Pulmonary artery endothelial cell (primary cell): ENCODE data around the gene KNCN. TPM values are rescaled to one million over a fixed set of nuclear protein-coding genes. Genes with fewer than 3 reads are reported as not detected.

ENCODE experiments used
- DNase-seq: peaks from one replicate; pipeline ENCODE4 v3.0.0-alpha.2; 2011; ENCODE audit warnings: low read depth, low spot score
- total RNA-seq: library from RNA; depleted of rRNA; stranded (reverse); fragments of >200 nt; gene quantifications from 2 replicates; pipeline ENCODE4 v1.2.3, GENCODE V29; 2014

KNCN gene
- total RNA-seq, 1 donor from 2014 or later: not detected

DNA sequence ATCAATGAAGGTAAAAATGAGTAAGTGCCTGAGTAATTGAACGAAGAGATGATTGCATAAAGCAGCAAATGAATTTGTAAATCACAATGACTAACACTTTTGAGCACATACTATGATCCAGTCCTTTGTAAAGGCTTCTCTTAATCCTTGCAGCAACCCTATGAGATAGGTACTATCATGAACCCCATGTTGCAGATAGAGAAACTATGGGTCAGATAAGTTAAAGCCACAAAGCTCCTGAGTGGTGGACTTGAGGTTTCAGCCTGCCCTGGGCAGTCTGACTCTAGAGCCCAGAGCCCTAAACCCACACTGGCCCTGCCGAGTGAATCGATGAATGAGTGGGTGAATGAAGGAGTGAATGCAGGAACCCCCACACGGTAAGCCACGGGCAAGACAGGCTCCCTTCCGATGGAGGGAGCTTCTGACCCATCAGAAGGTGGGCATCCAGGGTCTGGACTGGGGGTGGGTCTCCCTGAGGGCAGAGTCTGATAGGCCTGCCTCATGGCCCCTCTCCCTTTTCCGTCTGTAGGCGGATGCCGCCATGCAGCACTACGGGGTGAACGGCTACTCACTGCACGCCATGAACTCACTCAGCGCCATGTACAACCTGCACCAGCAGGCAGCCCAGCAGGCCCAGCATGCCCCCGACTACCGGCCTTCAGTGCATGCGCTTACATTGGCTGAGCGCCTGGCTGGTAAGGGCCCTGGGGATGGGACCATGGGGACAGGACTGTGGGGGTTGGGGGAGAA is 44.8 kb downstream of the KNCN start:
- DNase-seq: no peak

DNA sequence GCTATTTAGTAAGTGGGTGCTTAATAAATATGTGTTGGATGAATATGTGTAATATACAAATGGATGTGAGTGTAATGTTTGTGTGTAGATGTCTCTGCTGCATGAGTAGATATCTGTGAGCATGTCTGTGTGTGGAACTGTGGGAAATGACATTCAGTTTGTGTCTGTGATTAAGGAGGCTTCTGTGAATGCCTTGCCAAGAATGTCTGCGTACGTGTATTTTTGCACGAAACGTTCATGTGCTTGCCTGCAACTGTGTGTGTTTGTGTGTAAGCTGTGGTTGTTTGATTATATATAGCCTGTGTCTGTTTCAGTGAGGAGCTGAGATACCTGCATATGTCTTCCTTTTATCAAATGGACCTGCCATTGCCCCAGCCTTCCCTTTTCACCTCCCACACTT is 48.0 kb downstream of the KNCN start:
- no peak for DNase-seq

DNA sequence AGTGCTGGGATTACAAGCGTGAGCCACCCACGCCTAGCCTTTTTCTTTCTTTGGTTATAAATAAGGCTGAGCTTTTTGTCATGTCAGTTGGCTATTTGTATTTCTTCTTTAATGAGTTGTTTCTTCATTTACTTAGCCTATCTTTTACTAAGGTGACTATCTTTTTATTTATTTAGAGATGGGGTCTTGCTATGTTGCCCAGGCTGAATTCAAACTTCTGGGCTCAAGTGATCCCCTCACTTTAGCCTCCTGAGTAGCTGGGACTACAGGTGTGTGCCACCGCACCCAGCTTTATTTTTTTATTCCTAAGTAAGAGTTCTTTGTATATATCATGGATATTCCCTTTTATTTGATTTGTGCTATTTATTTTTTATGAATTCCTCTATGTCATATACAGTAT is 49.9 kb downstream of the KNCN start:
- no peak for DNase-seq

DNA sequence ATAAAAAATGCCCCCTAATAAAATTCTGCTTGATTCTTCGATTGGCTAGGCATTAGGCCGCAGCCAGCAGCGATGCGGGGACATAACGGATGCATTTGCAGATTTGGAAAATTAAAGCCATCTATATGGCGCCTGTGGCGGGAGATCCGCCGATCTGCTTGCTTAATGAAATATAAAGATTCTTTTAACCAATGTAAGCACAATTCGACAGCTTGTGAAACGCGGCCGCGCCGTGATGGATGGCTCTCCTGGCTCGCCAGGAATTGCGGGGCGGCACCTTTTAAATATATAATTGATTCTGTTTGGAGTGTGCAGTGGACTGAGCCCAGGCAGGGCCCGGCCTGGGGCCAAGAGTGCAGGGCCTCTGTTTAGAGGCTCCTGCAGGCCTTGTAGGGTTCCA is 53.8 kb downstream of the KNCN start:
- no peak for DNase-seq

DNA sequence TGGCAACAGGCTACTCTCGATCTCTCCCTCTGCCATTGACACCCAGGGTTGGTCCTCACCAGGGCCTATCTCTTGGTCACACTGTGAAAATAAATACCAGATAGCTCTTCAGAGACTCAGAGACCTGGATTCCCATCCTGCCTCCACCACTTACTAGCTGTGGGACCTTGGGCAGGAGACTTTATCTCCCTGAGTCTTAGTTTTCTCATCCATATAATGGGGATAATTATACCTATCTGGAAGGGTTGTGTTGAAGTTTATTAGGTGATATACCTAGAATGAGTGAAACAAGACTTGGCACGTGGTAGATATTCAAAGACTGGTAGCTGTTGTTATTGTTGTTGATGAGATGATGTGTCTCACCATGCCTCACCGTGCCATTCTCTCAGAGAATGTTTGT is 54.4 kb downstream of the KNCN start:
- DNase-seq: no peak

DNA sequence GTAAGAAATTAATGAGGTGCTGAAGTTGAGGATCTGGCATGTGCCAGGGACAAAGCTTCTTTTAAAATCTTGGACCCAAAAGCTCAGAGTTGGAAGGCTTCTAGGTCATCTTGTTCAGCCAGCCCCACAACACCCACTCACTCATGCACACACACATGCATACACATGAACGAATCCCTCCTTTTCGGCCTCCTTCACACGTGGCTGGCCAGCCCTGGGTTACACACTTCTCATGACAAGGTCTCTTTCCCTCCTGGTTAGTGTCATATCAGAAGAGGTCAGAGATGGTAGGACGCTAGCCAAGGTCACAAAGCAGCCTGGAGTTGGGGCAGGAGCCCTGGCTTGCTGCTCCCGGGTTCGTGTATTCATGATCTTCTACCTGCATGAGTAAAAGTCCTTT is 54.9 kb downstream of the KNCN start:
- no peak for DNase-seq

DNA sequence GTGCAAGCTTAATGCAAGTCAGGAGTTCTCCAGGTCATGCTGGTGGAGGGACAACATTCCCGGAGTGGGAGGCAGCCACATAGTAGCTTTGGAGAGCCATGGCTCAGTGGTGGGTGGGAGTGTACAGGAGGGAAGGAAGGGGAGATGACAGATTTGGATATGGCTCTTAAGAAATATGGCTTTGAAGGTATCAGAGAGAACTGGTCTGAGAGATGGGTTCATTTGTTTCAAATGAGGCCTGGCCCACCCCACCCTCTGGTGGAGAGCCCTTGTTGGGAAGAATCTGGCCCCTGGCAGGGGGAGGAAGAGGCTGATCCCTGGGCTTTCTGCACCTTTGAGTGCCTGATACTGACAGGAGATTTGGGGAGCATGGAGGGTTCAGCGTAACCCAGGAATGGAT is 55.7 kb downstream of the KNCN start:
- DNase-seq: no peak

Other genes starting within 250 kb of the KNCN start
- gene LRRC41, start 248.0 kb downstream of the KNCN start, total RNA-seq: 61.6 and 67.6 TPM in 2 replicates
- gene UQCRH, start 247.9 kb downstream of the KNCN start, total RNA-seq: 191 and 376 TPM in 2 replicates
- gene NSUN4, start 210.8 kb downstream of the KNCN start, total RNA-seq: 17.3 and 22.8 TPM in 2 replicates
- gene FAAH, start 157.3 kb downstream of the KNCN start, total RNA-seq: 0.39 and 0.46 TPM in 2 replicates
- gene DMBX1, start 61.8 kb downstream of the KNCN start, total RNA-seq: not detected in 2 replicates
- gene MKNK1, start 52.6 kb upstream of the KNCN start, total RNA-seq: 19.7 and 22.1 TPM in 2 replicates
- 7.5 and 8.1 TPM in 2 replicates for gene MOB3C, start 65.2 kb upstream of the KNCN start, total RNA-seq
- 31.1 and 39.7 TPM in 2 replicates for gene ATPAF1, start 116.7 kb upstream of the KNCN start, total RNA-seq
- gene TEX38, start 120.2 kb upstream of the KNCN start, total RNA-seq: not detected in 2 replicates
- gene EFCAB14, start 167.5 kb upstream of the KNCN start, total RNA-seq: 43.6 and 44.2 TPM in 2 replicates
- not detected in 2 replicates for gene CYP4B1, start 247.4 kb upstream of the KNCN start, total RNA-seq